ENCODE measurements around the gene VSX1.

GRCh38 chr20:25082498-25082873 is 545 bp upstream of the VSX1 start:
- TF ChIP-seq POLR2AphosphoS5 (IDR thresholded peaks at IDR 0.05; ENCODE audit: low read depth, low read length) (no peak), TAF1 (IDR thresholded peaks at IDR 0.05; ENCODE audit: borderline replicate concordance, insufficient read depth, low read length) (no peak), SIN3A (IDR thresholded peaks at IDR 0.05; ENCODE audit: borderline replicate concordance, insufficient read depth, low read length) (no peak), REST (IDR thresholded peaks at IDR 0.05; ENCODE audit: insufficient read depth in 1 of 2, low read depth in 2 of 2, low read length in 2 of 2) (no peak)

All from PFSK-1 (cell line).